ENCODE measurements around the gene MN1.

MN1 gene

GRCh38 chr22:27751277-27752070, 50.1 kb downstream of the MN1 start:
- ChIA-PET CTCF (no interaction called here), POLR2A (no interaction called here)
- no peak for DNase-seq (ENCODE audit: extremely low spot score)
- no peak for TF ChIP-seq CTCF (IDR thresholded peaks at IDR 0.05; ENCODE audit: control extremely low read depth, extremely low read depth, low read depth, missing control alignments)

GRCh38 chr22:27750584-27751265, 50.8 kb downstream of the MN1 start:
- DNase-seq (ENCODE audit: extremely low spot score): no peak
- ChIA-PET CTCF (no interaction called here), POLR2A (no interaction called here)
- no peak for TF ChIP-seq CTCF (IDR thresholded peaks at IDR 0.05; ENCODE audit: control extremely low read depth, extremely low read depth, low read depth, missing control alignments)

GRCh38 chr22:27749597-27750225, 51.8 kb downstream of the MN1 start:
- DNase-seq (ENCODE audit: extremely low spot score): no peak
- CTCF ChIA-PET: no interaction called here
- no peak for TF ChIP-seq CTCF (IDR thresholded peaks at IDR 0.05; ENCODE audit: control extremely low read depth, extremely low read depth, low read depth, missing control alignments)
- POLR2A ChIA-PET: no interaction called here

- no peak for DNase-seq (ENCODE audit: extremely low spot score)
- no peak for TF ChIP-seq CTCF (IDR thresholded peaks at IDR 0.05; ENCODE audit: control extremely low read depth, extremely low read depth, low read depth, missing control alignments)
- ChIA-PET POLR2A (no interaction called here), CTCF (interaction anchor here (1.3 kb wide), 1 partner anchor 8 kb away, joined by 3 read pairs; no protein-coding TSS in a partner anchor)
Observed at GRCh38 chr22:27748751-27749191, 52.8 kb downstream of the MN1 start.

GRCh38 chr22:27748349-27748748, 53.2 kb downstream of the MN1 start:
- no peak for TF ChIP-seq CTCF (IDR thresholded peaks at IDR 0.05; ENCODE audit: control extremely low read depth, extremely low read depth, low read depth, missing control alignments)
- ChIA-PET CTCF (interaction anchor here (1.3 kb wide), 1 partner anchor 9 kb away, joined by 3 read pairs; no protein-coding TSS in a partner anchor), POLR2A (no interaction called here)
- DNase-seq (ENCODE audit: extremely low spot score): no peak

- CTCF ChIA-PET: interaction anchor here (1.3 kb wide), 1 partner anchor 10 kb away, joined by 3 read pairs; no protein-coding TSS in a partner anchor
- DNase-seq (ENCODE audit: extremely low spot score): no peak
- POLR2A ChIA-PET: no interaction called here
Observed at GRCh38 chr22:27747396-27748221, 53.9 kb downstream of the MN1 start.

More at GRCh38 chr22:27747396-27748221, 53.9 kb downstream of the MN1 start:
- no peak for TF ChIP-seq CTCF (IDR thresholded peaks at IDR 0.05; ENCODE audit: control extremely low read depth, extremely low read depth, low read depth, missing control alignments)

All from GM10248 (cell line).